ENCODE measurements around the gene TAF15. TPM values are rescaled to one million over a fixed set of nuclear protein-coding genes. Genes with fewer than 3 reads are reported as not detected.

The TAF15 gene
- total RNA-seq (2022; extraction: Qiagen RNA extraction), result 198 to 262 TPM (median 206 TPM) in 5 replicates

GRCh38 chr17:35808962-35809854 lies at the start of gene TAF15:
TAF15 (plus strand) TSS chr17:35809484; CDS start chr17:35809570, 86 bp downstream.

GRCh38 chr17:35760587-35760986 lies 48.7 kb upstream of the TAF15 start, which contains the start of gene C17orf50:
C17orf50 (plus strand) TSS chr17:35760887; CDS start chr17:35760942, 55 bp downstream.

GRCh38 chr17:35795007-35795870 lies 14.0 kb upstream of the TAF15 start, which contains the start of gene MMP28:
MMP28 (minus strand) TSS chr17:35795641; CDS start chr17:35795377, 264 bp downstream.

GRCh38 chr17:35868737-35869136 lies 59.5 kb downstream of the TAF15 start, which contains the start of gene HEATR9:
HEATR9 (minus strand) TSS chr17:35868891; CDS start chr17:35868742, 149 bp downstream.

GRCh38 chr17:35879773-35880654 lies 70.7 kb downstream of the TAF15 start, which contains the start of gene CCL5:
CCL5 (minus strand) TSS chr17:35880360.

Other genes with a start within 250 kb of the TAF15 start
- not detected in 5 replicates for gene SLFN14, start 248.7 kb upstream of the TAF15 start, total RNA-seq (2022; extraction: Qiagen RNA extraction)
- 8.2 to 9.8 TPM (median 9.0 TPM) in 5 replicates for gene PEX12, start 230.9 kb upstream of the TAF15 start, total RNA-seq (2022; extraction: Qiagen RNA extraction)
- gene AP2B1, start 222.2 kb upstream of the TAF15 start, total RNA-seq (2022; extraction: Qiagen RNA extraction), result 119 to 174 TPM (median 133 TPM) in 5 replicates
- gene RASL10B, start 77.8 kb upstream of the TAF15 start, total RNA-seq (2022; extraction: Qiagen RNA extraction), result 0.13 to 0.15 TPM (median 0.14 TPM) in 5 replicates
- gene GAS2L2, start 56.2 kb upstream of the TAF15 start, total RNA-seq (2022; extraction: Qiagen RNA extraction), result 0.05 to 0.16 TPM (median 0.07 TPM) in 5 replicates
- 0.23 to 0.44 TPM (median 0.41 TPM) in 4 of 5 replicates, not detected in the other for gene C17orf50, start 48.6 kb upstream of the TAF15 start, total RNA-seq (2022; extraction: Qiagen RNA extraction)
- 5.2 to 8.2 TPM (median 6.7 TPM) in 5 replicates for gene MMP28, start 13.8 kb upstream of the TAF15 start, total RNA-seq (2022; extraction: Qiagen RNA extraction)
- not detected in 5 replicates for gene HEATR9, start 59.4 kb downstream of the TAF15 start, total RNA-seq (2022; extraction: Qiagen RNA extraction)
- 0.76 to 1.5 TPM (median 1.3 TPM) in 5 replicates for gene CCL5, start 70.9 kb downstream of the TAF15 start, total RNA-seq (2022; extraction: Qiagen RNA extraction)
- gene RDM1, start 121.3 kb downstream of the TAF15 start, total RNA-seq (2022; extraction: Qiagen RNA extraction), result 2.4 to 3.0 TPM (median 2.8 TPM) in 5 replicates
- gene LYZL6, start 134.2 kb downstream of the TAF15 start, total RNA-seq (2022; extraction: Qiagen RNA extraction), result not detected in 5 replicates
- not detected in 5 replicates for gene CCL16, start 172.0 kb downstream of the TAF15 start, total RNA-seq (2022; extraction: Qiagen RNA extraction)
- gene CCL14, start 177.2 kb downstream of the TAF15 start, total RNA-seq (2022; extraction: Qiagen RNA extraction), result not detected in 5 replicates
- 0.09 to 0.13 TPM in 2 of 5 replicates, not detected in the others for gene CCL15, start 192.1 kb downstream of the TAF15 start, total RNA-seq (2022; extraction: Qiagen RNA extraction)
- gene CCL23, start 208.5 kb downstream of the TAF15 start, total RNA-seq (2022; extraction: Qiagen RNA extraction), result not detected in 5 replicates